Dermis lymphatic vessel endothelial cell (primary cell): ENCODE results near the gene SKIDA1. TPM values are rescaled to one million over a fixed set of nuclear protein-coding genes. Genes with fewer than 3 reads are reported as not detected.

Source experiments
- total RNA-seq: library from RNA; depleted of rRNA; stranded (reverse); fragments of >200 nt; gene quantifications from 2 replicates; pipeline ENCODE4 v1.2.1, GENCODE V29; 2014

The SKIDA1 gene
- total RNA-seq = 4.0 and 5.4 TPM in 2 replicates

GRCh38 chr10:21525367-21526187 lies at the start of gene SKIDA1:
Gene SKIDA1, minus strand, starts transcription at chr10:21525682. Its CDS starts 7,860 bp downstream, at chr10:21517822.

GRCh38 chr10:21533467-21534279 lies 8.2 kb upstream of the SKIDA1 start, which contains the start of gene MLLT10:
Gene MLLT10, plus strand, starts transcription at chr10:21534232. Its CDS starts 413 bp downstream, at chr10:21534645.

Other genes starting within 250 kb of the SKIDA1 start
- gene MLLT10, start 8.6 kb upstream of the SKIDA1 start, total RNA-seq = 46.2 and 67.1 TPM in 2 replicates